SK-N-MC (cell line): ENCODE results near the gene GID8.

Experiments used
- EZH2 ChIP-seq: fragments of 200-600 bp; sonication (generic); IDR thresholded peaks from one replicate; pipeline ENCODE4 v1.6.1; 2017; ENCODE audit warnings: antibody characterized with exemption
- POLR2AphosphoS5 ChIP-seq: IDR thresholded peaks from 2 replicates; pipeline ENCODE4 v1.6.1; 2012; ENCODE audit warnings: mild to moderate bottlenecking, low read depth, low read length, borderline replicate concordance

DNA sequence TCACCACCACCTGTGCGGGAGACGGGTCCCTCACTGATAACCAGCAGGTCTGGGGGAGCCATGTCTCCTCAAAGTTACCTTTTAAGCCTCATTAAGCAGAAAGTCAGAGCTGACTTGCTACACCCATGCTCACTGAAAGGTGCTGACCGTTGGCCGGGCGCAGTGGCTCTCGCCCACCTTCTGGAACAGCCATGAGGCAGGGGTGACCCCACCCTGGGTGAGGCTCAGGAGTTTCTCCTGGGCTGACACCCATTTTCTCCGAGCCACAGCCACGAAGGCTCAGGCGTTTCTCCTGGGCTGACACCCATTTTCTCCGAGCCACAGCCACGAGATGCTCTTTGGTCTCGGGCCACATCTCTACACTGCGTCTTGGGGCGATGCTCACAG lies 58.6 kb downstream of the GID8 start:
- TF ChIP-seq EZH2 (no peak), POLR2AphosphoS5 (no peak)
